ENCODE results near the gene OVAAL. TPM values are rescaled to one million over a fixed set of nuclear protein-coding genes. Genes with fewer than 3 reads are reported as not detected.

OVAAL gene
- polyA plus RNA-seq, 6 donors from 2014 or later, result not detected

DNA sequence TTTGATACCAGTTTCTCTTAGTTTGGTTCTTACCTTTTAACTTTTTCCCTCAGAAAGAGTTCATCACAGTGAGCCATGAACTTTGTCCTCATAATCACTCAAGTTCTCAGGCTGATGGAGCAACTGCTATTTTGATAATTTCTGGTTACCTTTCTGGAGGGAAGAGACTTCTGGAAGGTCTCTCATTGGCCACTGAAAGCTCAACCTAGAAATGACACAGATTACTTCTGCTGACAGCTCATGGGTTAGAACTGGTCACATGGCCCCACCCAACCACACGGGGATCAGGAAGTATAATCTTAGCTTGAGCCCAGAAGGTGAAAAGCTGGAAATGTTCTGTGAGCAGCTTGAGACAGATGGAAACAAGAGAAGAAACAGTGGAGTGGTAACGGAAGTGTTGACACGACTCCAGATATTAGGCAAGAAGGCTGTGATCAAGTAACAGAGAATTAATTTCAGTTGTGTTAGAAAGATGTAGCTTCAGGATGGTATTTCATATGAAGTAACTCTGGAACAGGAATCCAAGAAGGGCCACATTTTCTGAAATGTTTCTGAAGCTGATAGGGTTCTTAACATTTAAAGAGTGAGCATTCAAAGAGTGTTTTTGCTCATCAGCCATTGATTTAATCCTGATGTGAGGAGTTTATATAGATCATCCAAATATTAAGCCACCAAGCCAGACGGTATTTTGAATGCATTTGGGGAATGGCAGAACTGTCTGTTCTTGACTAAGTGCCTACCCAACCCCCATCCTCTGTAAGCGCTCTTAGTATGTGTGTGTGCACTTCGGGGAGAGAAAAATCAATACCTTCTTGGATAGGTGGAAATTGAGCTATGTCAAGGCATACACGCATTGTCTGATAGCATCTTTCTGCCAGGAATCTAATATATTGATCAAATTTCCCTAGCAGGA lies 51.1 kb downstream of the OVAAL start:
- peak overlapping the region in 3 of 6 donors; percentile 57 to 86 (median 77) for H3K27ac Mint-ChIP-seq
- H3K27me3 Mint-ChIP-seq, result no peaks in the 10 kb centered on the region
- no peak for ATAC-seq (ENCODE audit: low read depth in 2 of 2)
- peaks cover 0 to 6% of the 10 kb centered on the region in 2 donors for H3K36me3 Mint-ChIP-seq
- H3K4me1 Mint-ChIP-seq, result peaks cover 8 to 11% (median 8%) of the 10 kb centered on the region in 3 donors
- no peak for DNase-seq
- no peaks in the 10 kb centered on the region for H3K9me3 Mint-ChIP-seq
- H3K4me3 Mint-ChIP-seq, result no peak overlapping the region

- no peak for ATAC-seq (ENCODE audit: low read depth in 2 of 2)
- Mint-ChIP-seq H3K27ac (peak overlapping the region in 3 of 6 donors; percentile 10 to 92 (median 77)), H3K4me3 (no peak overlapping the region), H3K36me3 (peaks cover 0 to 6% of the 10 kb centered on the region in 2 donors), H3K27me3 (no peaks in the 10 kb centered on the region), H3K9me3 (no peaks in the 10 kb centered on the region), H3K4me1 (peaks cover 8 to 11% (median 8%) of the 10 kb centered on the region in 3 donors)
- DNase-seq, result no peak
Observed at GRCh38 chr1:180610556-180611015, 51.8 kb downstream of the OVAAL start.

DNA sequence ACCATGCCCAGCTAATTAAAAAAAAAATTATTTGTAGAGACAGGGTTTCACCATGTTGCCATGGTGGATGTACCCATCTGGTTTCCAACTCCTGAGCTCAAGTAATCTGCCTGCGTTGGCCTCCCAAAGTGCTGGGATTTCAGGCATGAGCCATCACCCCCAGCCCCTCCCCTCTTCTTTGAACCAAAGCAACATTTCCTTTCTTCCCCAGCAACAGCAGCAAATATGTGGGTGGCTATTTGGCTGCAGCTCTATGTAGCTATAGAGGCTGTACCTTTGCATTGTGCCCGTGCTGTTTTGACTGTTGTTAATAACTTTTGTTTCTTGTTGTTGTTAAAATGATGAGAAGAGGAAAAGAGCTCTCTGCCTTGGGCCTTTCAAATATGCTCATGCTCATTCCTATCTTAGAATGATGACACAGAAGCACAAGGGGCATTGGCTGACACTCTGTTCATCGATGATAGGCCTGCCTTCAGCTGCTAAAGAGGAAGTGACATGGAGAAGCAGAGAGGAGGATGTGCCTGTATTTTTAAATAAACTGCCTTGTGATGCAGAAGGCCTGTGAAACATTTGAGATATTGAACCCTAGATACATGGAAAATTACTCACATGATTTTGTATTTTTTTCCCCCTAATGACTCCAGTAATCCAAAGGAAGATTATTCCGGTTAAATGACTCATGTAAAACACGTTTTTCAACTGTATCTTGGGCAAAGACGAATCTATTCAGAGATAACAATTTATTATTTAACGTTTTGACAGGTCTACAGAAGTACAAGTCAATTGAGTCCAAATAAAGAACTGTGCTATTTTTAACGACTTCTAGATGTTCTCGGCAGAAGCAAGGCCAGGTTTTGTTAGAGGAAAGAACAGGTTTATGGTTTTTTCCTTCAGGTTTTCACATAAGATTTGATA lies 52.5 kb downstream of the OVAAL start:
- Mint-ChIP-seq H3K9me3 (no peaks in the 10 kb centered on the region), H3K4me1 (peaks cover 8 to 11% (median 8%) of the 10 kb centered on the region in 3 donors), H3K27me3 (no peaks in the 10 kb centered on the region), H3K36me3 (peaks cover 0 to 6% of the 10 kb centered on the region in 2 donors), H3K4me3 (peak overlapping the region in 1 of 8 donors; percentile 78), H3K27ac (peak overlapping the region; percentile 64 to 92 (median 75))
- ATAC-seq (ENCODE audit: low read depth in 2 of 2) (peak; percentile 74 to 80), DNase-seq (peak; percentile 13)

DNA sequence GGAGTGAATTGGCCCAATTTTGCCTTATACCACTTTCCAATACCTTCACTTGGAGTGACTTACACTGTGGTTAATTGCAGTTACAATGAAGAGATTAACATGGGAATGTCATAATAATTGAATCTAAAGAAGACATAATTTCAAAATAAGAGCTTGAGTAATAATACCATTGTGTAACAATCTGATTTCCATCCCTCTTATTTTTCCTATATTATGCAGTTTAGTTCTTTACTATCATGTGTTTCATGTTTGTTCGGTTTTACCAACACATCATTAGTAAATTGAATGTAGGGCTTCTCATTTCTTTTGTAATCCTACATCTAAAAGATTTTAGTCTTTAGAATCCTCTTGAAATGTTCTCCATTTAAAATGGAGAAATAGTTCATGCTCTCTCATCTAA lies 53.9 kb downstream of the OVAAL start:
- Mint-ChIP-seq H3K4me1 (peaks cover 8 to 11% (median 8%) of the 10 kb centered on the region in 3 donors), H3K27ac (no peak overlapping the region), H3K9me3 (no peaks in the 10 kb centered on the region), H3K27me3 (no peaks in the 10 kb centered on the region), H3K36me3 (peaks cover 0 to 6% of the 10 kb centered on the region in 2 donors), H3K4me3 (no peak overlapping the region)
- no peak for DNase-seq
- no peak for ATAC-seq (ENCODE audit: low read depth in 2 of 2)

- peaks cover 0 to 6% of the 10 kb centered on the region in 2 donors for H3K36me3 Mint-ChIP-seq
- H3K9me3 Mint-ChIP-seq, result no peaks in the 10 kb centered on the region
- H3K27ac Mint-ChIP-seq, result no peak overlapping the region
- H3K4me1 Mint-ChIP-seq, result peaks cover 8 to 11% (median 8%) of the 10 kb centered on the region in 3 donors
- H3K4me3 Mint-ChIP-seq, result no peak overlapping the region
- no peaks in the 10 kb centered on the region for H3K27me3 Mint-ChIP-seq
- ATAC-seq (ENCODE audit: low read depth in 2 of 2), result no peak
- DNase-seq, result no peak
Observed at GRCh38 chr1:180614730-180615129, 56.0 kb downstream of the OVAAL start.

GRCh38 chr1:180615493-180616290 lies 56.9 kb downstream of the OVAAL start:
- no peak overlapping the region for H3K27ac Mint-ChIP-seq
- H3K4me3 Mint-ChIP-seq, result no peak overlapping the region
- H3K36me3 Mint-ChIP-seq, result peaks cover 0 to 6% of the 10 kb centered on the region in 2 donors
- H3K4me1 Mint-ChIP-seq, result peaks cover 8 to 9% (median 8%) of the 10 kb centered on the region in 3 donors
- H3K9me3 Mint-ChIP-seq, result no peaks in the 10 kb centered on the region
- ATAC-seq (ENCODE audit: low read depth in 2 of 2), result no peak
- DNase-seq, result no peak
- H3K27me3 Mint-ChIP-seq, result no peaks in the 10 kb centered on the region

Other genes with a start within 250 kb of the OVAAL start
- gene ACBD6, start 56.4 kb upstream of the OVAAL start, polyA plus RNA-seq (ENCODE audit: low read depth in 6 of 6), result 10 to 100 TPM; 27.8 to 41.2 (median 37.4) TPM
- 1 to 10 TPM; 2.3 to 6.0 (median 4.9) TPM for gene XPR1, start 73.1 kb downstream of the OVAAL start, polyA plus RNA-seq (ENCODE audit: low read depth in 6 of 6)

Data from naive B cell (primary cell).